Caco-2 (cell line): Measurements from ENCODE around the gene UCN. TPM values are rescaled to one million over a fixed set of nuclear protein-coding genes. Genes with fewer than 3 reads are reported as not detected.

Experiments
- BruUV-seq: library from RNA; stranded (reverse); fragments of 400-500 nt; replicated peaks from 2 replicates; lab custom pipeline; 2021; lab: Mats Ljungman, UMichigan
- CTCF ChIA-PET: fragments of 300-600 bp; sonication (Branson Sonifier 250); formaldehyde crosslinking; loops from one replicate; lab custom pipeline; 2022; ENCODE audit warnings: antibody characterized with exemption; lab: Charles Lee
- POLR2A ChIA-PET: fragments of 300-600 bp; sonication (Branson Sonifier 250); formaldehyde crosslinking; loops from one replicate; lab custom pipeline; 2022; ENCODE audit warnings: antibody characterized with exemption; lab: Charles Lee
- DNase-seq, 2 experiments: peaks; one replicate each; pipeline versions ENCODE4 v3.0.0 to v3.0.0-alpha.2; 2020 to 2022
- H3K27me3 ChIP-seq: replicated peaks from 2 replicates; pipeline ENCODE4 v1.6.0; 2011; ENCODE audit warnings: low read length; ENCODE audit not compliant: control insufficient read depth, insufficient read depth
- H3K36me3 ChIP-seq: 2 replicates; pipeline ENCODE4 v1.5.1; 2011; ENCODE audit warnings: low read length; ENCODE audit not compliant: control insufficient read depth, insufficient read depth
- H3K4me1 ChIP-seq: fragments of 250-450 bp; sonication (Bioruptor Pico); 2 replicates; pipeline ENCODE4 v1.5.1; 2020; ENCODE audit warnings: mild to moderate bottlenecking
- H3K4me3 ChIP-seq: 2 replicates; pipeline ENCODE4 v1.5.1; 2011; ENCODE audit warnings: low read depth, mild to moderate bottlenecking, control low read depth, low read length
- H3K9me3 ChIP-seq: fragments of 250-450 bp; sonication (Bioruptor Pico); 2 replicates; pipeline ENCODE4 v1.5.1; 2020; ENCODE audit warnings: mild to moderate bottlenecking, moderate library complexity
- H3K27ac Mint-ChIP-seq: one replicate; pipeline ENCODE4 v1.8.0; 2022; ENCODE audit warnings: mixed read lengths; ENCODE audit not compliant: unreplicated experiment
- H3K27me3 Mint-ChIP-seq: one replicate; pipeline ENCODE4 v1.8.0; 2022; ENCODE audit warnings: mixed read lengths; ENCODE audit not compliant: insufficient read depth, unreplicated experiment
- H3K36me3 Mint-ChIP-seq: one replicate; pipeline ENCODE4 v1.8.0; 2022; ENCODE audit warnings: mild to moderate bottlenecking, mixed read lengths; ENCODE audit not compliant: insufficient read depth, unreplicated experiment
- H3K4me1 Mint-ChIP-seq: one replicate; pipeline ENCODE4 v1.8.0; 2022; ENCODE audit warnings: low read depth, mixed read lengths; ENCODE audit not compliant: unreplicated experiment
- H3K4me3 Mint-ChIP-seq: one replicate; pipeline ENCODE4 v1.8.0; 2022; ENCODE audit warnings: mild to moderate bottlenecking, moderate library complexity, mixed read lengths; ENCODE audit not compliant: unreplicated experiment
- H3K9me3 Mint-ChIP-seq: one replicate; pipeline ENCODE4 v1.8.0; 2022; ENCODE audit warnings: mixed read lengths; ENCODE audit not compliant: unreplicated experiment
- intact Hi-C: fragments of 100-400 bp; cut with micrococcal nuclease; formaldehyde crosslinking; loops from one replicate; pipeline ENCODE4 v1.10.0; 2022; ENCODE audit not compliant: unreplicated experiment
- total RNA-seq: library from RNA; stranded (reverse); gene quantifications from 2 replicates; pipeline ENCODE4 v1.2.3, GENCODE V29; 2022
- TF ChIP-seq, protein P1 (sequence below), 2 experiments: fragments of 200-600 bp in 1 of 2; IDR thresholded peaks; 1 replicate in 1 of 2; 2 replicates in 1 of 2; pipeline versions ENCODE4 v1.5.1 to v1.8.0; 2011 to 2022; ENCODE audit warnings: antibody characterized with exemption in 1 of 2, control low read depth in 1 of 2, inconsistent platforms in 1 of 2, low read depth in 1 of 2, low read length in 1 of 2, mild to moderate bottlenecking in 1 of 2, moderate library complexity in 1 of 2; ENCODE audit not compliant: insufficient read depth in 1 of 2, severe bottlenecking in 1 of 2, unreplicated experiment in 1 of 2

The UCN gene
- total RNA-seq, 1 experiment from 2014 or later, result not detected

DNA sequence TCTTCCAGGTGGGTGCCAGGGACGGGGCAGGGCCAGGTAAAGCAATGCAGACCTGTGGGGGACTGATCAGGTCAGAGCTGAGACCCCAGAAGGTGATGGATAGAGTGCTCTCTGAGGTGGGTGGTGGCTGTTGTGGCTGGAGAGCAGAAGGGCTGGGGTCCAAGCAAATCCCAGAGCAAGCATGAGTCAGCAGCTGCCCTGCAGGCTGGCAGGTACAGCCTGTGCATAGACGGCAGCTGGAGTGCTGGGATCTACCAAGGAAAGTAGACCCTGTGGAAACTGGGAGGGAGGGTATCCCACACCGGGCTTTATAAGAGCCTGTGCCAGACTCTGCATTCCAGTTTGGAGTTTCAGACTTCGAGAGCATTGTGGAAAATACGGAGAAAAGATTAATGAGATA is 25.4 kb downstream of the UCN start:
- no peaks in the 10 kb centered on the region for H3K9me3 Mint-ChIP-seq
- no peaks in the 10 kb centered on the region for H3K9me3 ChIP-seq
- CTCF ChIA-PET, result interaction anchor here (0.6 to 2.0 kb wide), 5 partner anchors 10 to 850 kb away, joined by 3 to 14 read pairs (median 7); no protein-coding TSS in a partner anchor
- no peaks in the 10 kb centered on the region for H3K27me3 ChIP-seq
- DNase-seq, result no peak
- H3K27ac Mint-ChIP-seq, result peak overlapping the region; percentile 5
- no peaks in the 10 kb centered on the region for H3K36me3 ChIP-seq
- no peaks in the 10 kb centered on the region for H3K27me3 Mint-ChIP-seq
- BruUV-seq, result no TSS peak
- peaks cover 7% of the 10 kb centered on the region for H3K4me1 ChIP-seq
- H3K36me3 Mint-ChIP-seq, result no peaks in the 10 kb centered on the region
- POLR2A ChIA-PET, result interaction anchor here (0.7 kb wide), 1 partner anchor 13 kb away, joined by 6 read pairs; no protein-coding TSS in a partner anchor
- TF ChIP-seq, protein P1, sequence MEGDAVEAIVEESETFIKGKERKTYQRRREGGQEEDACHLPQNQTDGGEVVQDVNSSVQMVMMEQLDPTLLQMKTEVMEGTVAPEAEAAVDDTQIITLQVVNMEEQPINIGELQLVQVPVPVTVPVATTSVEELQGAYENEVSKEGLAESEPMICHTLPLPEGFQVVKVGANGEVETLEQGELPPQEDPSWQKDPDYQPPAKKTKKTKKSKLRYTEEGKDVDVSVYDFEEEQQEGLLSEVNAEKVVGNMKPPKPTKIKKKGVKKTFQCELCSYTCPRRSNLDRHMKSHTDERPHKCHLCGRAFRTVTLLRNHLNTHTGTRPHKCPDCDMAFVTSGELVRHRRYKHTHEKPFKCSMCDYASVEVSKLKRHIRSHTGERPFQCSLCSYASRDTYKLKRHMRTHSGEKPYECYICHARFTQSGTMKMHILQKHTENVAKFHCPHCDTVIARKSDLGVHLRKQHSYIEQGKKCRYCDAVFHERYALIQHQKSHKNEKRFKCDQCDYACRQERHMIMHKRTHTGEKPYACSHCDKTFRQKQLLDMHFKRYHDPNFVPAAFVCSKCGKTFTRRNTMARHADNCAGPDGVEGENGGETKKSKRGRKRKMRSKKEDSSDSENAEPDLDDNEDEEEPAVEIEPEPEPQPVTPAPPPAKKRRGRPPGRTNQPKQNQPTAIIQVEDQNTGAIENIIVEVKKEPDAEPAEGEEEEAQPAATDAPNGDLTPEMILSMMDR (IDR thresholded peaks at IDR 0.05; ENCODE audit: insufficient read depth in 1 of 2, low read depth in 1 of 2, low read length in 1 of 2, severe bottlenecking in 1 of 2, unreplicated experiment in 1 of 2), result no peak
- H3K4me3 ChIP-seq, result no peak overlapping the region
- H3K4me3 Mint-ChIP-seq, result no peak overlapping the region
- intact Hi-C loops, result loop anchor here (10.0 kb wide), 1 partner anchor 188 kb away; no protein-coding TSS in a partner anchor
- peaks cover 16% of the 10 kb centered on the region for H3K4me1 Mint-ChIP-seq

DNA sequence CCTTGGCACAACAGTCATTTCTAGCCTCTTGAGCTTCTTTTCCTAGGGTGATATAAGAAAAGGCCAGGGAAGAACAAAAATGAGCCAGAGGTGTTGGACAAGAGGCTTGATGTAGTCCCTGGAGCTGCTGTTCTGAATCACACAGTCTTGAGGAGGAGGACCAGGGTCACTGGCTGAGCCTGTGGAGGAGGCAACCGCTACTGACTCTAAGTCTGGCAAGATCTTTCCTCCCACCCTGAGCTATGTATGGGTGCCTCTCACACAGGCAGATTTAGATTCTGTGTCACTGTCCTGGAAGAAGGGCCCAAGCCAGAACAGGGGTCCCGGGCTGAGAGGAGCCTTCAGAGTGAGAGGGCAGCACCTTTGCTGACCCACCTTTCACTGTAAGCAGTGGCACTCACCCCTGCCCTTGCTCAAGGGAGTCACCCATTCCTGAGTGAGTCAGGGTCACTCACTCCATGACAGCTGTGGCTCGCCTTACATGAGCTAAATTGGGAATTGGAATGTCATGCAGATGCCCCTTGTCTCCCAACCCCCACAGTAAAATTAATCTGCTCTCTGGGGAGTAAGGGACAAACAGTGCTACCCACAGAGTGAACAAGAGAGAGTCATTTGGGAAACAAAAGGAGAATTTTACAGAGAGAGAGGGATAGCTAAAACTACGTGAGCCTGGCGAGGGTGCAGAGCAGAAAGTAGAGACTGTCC is 26.2 kb downstream of the UCN start, which contains the start of gene TRIM54:
TRIM54 (plus strand) TSS at position 575 of the 705 bp plus-strand sequence. CDS start 303 bp downstream, outside the sequence.
- ChIA-PET POLR2A (no interaction called here), CTCF (interaction anchor here (1.6 to 2.0 kb wide), 3 partner anchors 9 to 21 kb away, joined by 7 to 14 read pairs (median 9); no protein-coding TSS in a partner anchor)
- no peaks in the 10 kb centered on the region for H3K9me3 ChIP-seq
- H3K36me3 ChIP-seq, result no peaks in the 10 kb centered on the region
- BruUV-seq, result no TSS peak
- no peak within 1 kb of the TSS for H3K4me3 ChIP-seq
- Mint-ChIP-seq H3K27me3 (no peaks in the 10 kb centered on the region), H3K27ac (peak within 1 kb of the TSS; percentile 68), H3K9me3 (no peaks in the 10 kb centered on the region), H3K36me3 (no peaks in the 10 kb centered on the region), H3K4me3 (no peak within 1 kb of the TSS), H3K4me1 (peaks cover 16% of the 10 kb centered on the region)
- intact Hi-C loops, result loop anchor here (10.0 kb wide), 1 partner anchor 187 kb away; no protein-coding TSS in a partner anchor
- no peaks in the 10 kb centered on the region for H3K27me3 ChIP-seq
- no peak for DNase-seq
- H3K4me1 ChIP-seq, result peaks cover 7% of the 10 kb centered on the region
- TF ChIP-seq, protein P1 (IDR thresholded peaks at IDR 0.05; ENCODE audit: insufficient read depth in 1 of 2, low read depth in 1 of 2, low read length in 1 of 2, severe bottlenecking in 1 of 2, unreplicated experiment in 1 of 2), result no peak

DNA sequence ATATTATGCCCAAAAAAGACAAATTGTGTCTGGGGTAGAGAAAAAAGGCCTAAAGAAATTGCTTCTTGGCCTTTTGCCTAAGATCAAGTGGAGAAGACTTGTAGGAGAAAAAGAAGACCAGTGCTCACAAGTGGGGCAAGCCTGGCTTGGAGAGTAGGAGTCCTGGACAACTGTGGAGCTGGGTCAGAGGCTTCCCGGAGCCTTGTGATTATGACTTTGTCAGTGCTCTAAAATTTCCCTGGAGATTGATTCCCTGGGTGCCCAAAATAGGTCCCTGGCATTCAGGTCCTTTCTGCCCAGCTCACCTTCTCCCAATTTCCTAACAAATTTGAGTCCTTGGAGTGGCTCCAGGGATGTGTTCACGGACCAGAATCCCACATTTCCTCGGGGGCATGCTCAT is 26.8 kb downstream of the UCN start:
- Histone ChIP-seq H3K4me3 (no peak overlapping the region), H3K36me3 (no peaks in the 10 kb centered on the region), H3K27me3 (no peaks in the 10 kb centered on the region), H3K9me3 (no peaks in the 10 kb centered on the region), H3K4me1 (peaks cover 7% of the 10 kb centered on the region)
- Mint-ChIP-seq H3K36me3 (no peaks in the 10 kb centered on the region), H3K9me3 (no peaks in the 10 kb centered on the region), H3K4me3 (no peak overlapping the region), H3K27ac (no peak overlapping the region), H3K27me3 (no peaks in the 10 kb centered on the region), H3K4me1 (peaks cover 21% of the 10 kb centered on the region)
- POLR2A ChIA-PET, result no interaction called here
- CTCF ChIA-PET, result interaction anchor here (1.6 kb wide), 2 partner anchors 9 to 22 kb away, joined by 7 to 9 read pairs; no protein-coding TSS in a partner anchor
- no TSS peak for BruUV-seq
- intact Hi-C loops, result loop anchor here (10.0 kb wide), 1 partner anchor 187 kb away; no protein-coding TSS in a partner anchor
- DNase-seq, result no peak
- TF ChIP-seq, protein P1 (IDR thresholded peaks at IDR 0.05; ENCODE audit: insufficient read depth in 1 of 2, low read depth in 1 of 2, low read length in 1 of 2, severe bottlenecking in 1 of 2, unreplicated experiment in 1 of 2), result no peak
